HepG2 (cell line): ENCODE data around the gene PPP2R5D. TPM values are rescaled to one million over a fixed set of nuclear protein-coding genes. Genes with fewer than 3 reads are reported as not detected.

Experiments
- ATF7-NPFF ChIP-seq: sonication (generic); formaldehyde crosslinking; IDR thresholded peaks from 2 replicates; pipeline ENCODE4 v1.8.1; 2023; ENCODE audit warnings: mild to moderate bottlenecking, low read depth, missing genetic modification reagents, moderate library complexity
- BCLAF1 ChIP-seq: fragments of 450-650 bp; IDR thresholded peaks from 2 replicates; pipeline ENCODE4 v1.6.1; 2017; ENCODE audit warnings: mild to moderate bottlenecking
- CEBPB ChIP-seq: IDR thresholded peaks from 2 replicates; pipeline ENCODE4 v1.6.1; 2011; ENCODE audit warnings: low read depth, low read length, improper control_type of control experiment, borderline replicate concordance
- CHCHD3 ChIP-seq: sonication (generic); formaldehyde crosslinking; IDR thresholded peaks from 2 replicates; pipeline ENCODE4 v1.8.0; 2022; ENCODE audit warnings: mild to moderate bottlenecking, missing genetic modification reagents, moderate library complexity
- ESRRA ChIP-seq: sonication (generic); formaldehyde crosslinking; IDR thresholded peaks from 2 replicates; pipeline ENCODE4 v1.5.1; 2020; ENCODE audit warnings: mild to moderate bottlenecking, low read depth, missing genetic modification reagents
- FOXK2 ChIP-seq: fragments of 450-650 bp; IDR thresholded peaks from 2 replicates; pipeline ENCODE4 v1.6.1; 2016
- GMEB1 ChIP-seq: sonication (generic); formaldehyde crosslinking; IDR thresholded peaks from 2 replicates; pipeline ENCODE4 v1.5.1; 2020; ENCODE audit warnings: missing genetic modification reagents, mild to moderate bottlenecking, borderline replicate concordance
- KDM3A ChIP-seq: IDR thresholded peaks from 2 replicates; pipeline ENCODE4 v1.6.1; 2018; ENCODE audit warnings: low read depth, missing compliant biosample characterization
- KLF6 ChIP-seq: IDR thresholded peaks from 2 replicates; pipeline ENCODE4 v1.8.0; 2016; ENCODE audit warnings: missing biosample characterization, missing genetic modification reagents
- MAX ChIP-seq: IDR thresholded peaks from 2 replicates; pipeline ENCODE4 v1.6.1; 2012; ENCODE audit warnings: inconsistent platforms
- MEIS2 ChIP-seq: sonication (generic); formaldehyde crosslinking; IDR thresholded peaks from 2 replicates; pipeline ENCODE4 v1.9.0; 2021; ENCODE audit warnings: mild to moderate bottlenecking, missing genetic modification reagents
- NR2F2 ChIP-seq: IDR thresholded peaks from 2 replicates; pipeline ENCODE4 v1.6.1; 2012; ENCODE audit warnings: low read depth, inconsistent platforms, borderline replicate concordance
- PITX1 ChIP-seq: sonication (generic); formaldehyde crosslinking; IDR thresholded peaks from 2 replicates; pipeline ENCODE4 v1.5.1; 2020; ENCODE audit warnings: mild to moderate bottlenecking, missing genetic modification reagents
- RFXAP ChIP-seq: sonication (generic); formaldehyde crosslinking; IDR thresholded peaks from 2 replicates; pipeline ENCODE4 v1.4.0; 2020; ENCODE audit warnings: missing genetic modification reagents, borderline replicate concordance
- SMAD1 ChIP-seq: sonication (generic); formaldehyde crosslinking; IDR thresholded peaks from 2 replicates; pipeline ENCODE4 v1.4.0; 2020; ENCODE audit warnings: missing genetic modification reagents, low read depth, mild to moderate bottlenecking, borderline replicate concordance
- SOX6 ChIP-seq, 2 experiments: fragments of 450-650 bp in 1 of 2; sonication (generic) in 1 of 2; formaldehyde crosslinking in 1 of 2; IDR thresholded peaks; 2 replicates each; pipeline versions ENCODE4 v1.4.0 to v1.6.1; 2017 to 2020; ENCODE audit warnings: antibody characterized with exemption in 1 of 2, mild to moderate bottlenecking in 1 of 2, missing genetic modification reagents in 1 of 2
- TMF1 ChIP-seq: sonication (generic); formaldehyde crosslinking; IDR thresholded peaks from 2 replicates; pipeline ENCODE4 v1.8.1; 2022; ENCODE audit warnings: low read depth, missing genetic modification reagents
- ZBTB8A ChIP-seq: sonication (generic); formaldehyde crosslinking; IDR thresholded peaks from 2 replicates; pipeline ENCODE4 v1.4.0; 2020; ENCODE audit warnings: mild to moderate bottlenecking, low read depth, missing genetic modification reagents, borderline replicate concordance
- ZMYM3 ChIP-seq: sonication (generic); formaldehyde crosslinking; IDR thresholded peaks from 2 replicates; pipeline ENCODE4 v1.5.1; 2020; ENCODE audit warnings: mild to moderate bottlenecking, missing genetic modification reagents
- ZNF280D ChIP-seq: sonication (generic); formaldehyde crosslinking; IDR thresholded peaks from 2 replicates; pipeline ENCODE4 v1.5.1; 2020; ENCODE audit warnings: mild to moderate bottlenecking, missing genetic modification reagents
- ZNF296 ChIP-seq: sonication (generic); formaldehyde crosslinking; conservative IDR thresholded peaks from 2 replicates; pipeline ENCODE4 v1.5.0; 2020; ENCODE audit warnings: mild to moderate bottlenecking, missing genetic modification reagents
- ZNF607 ChIP-seq: sonication (generic); formaldehyde crosslinking; IDR thresholded peaks from 2 replicates; pipeline ENCODE4 v1.5.1; 2020; ENCODE audit warnings: missing genetic modification reagents, mild to moderate bottlenecking, borderline replicate concordance
- ZNF709 ChIP-seq: sonication (generic); formaldehyde crosslinking; IDR thresholded peaks from 2 replicates; pipeline ENCODE4 v1.5.0; 2020; ENCODE audit warnings: mild to moderate bottlenecking, missing genetic modification reagents
- ZNF883 ChIP-seq: sonication (generic); formaldehyde crosslinking; IDR thresholded peaks from 2 replicates; pipeline ENCODE4 v1.5.1; 2020; ENCODE audit warnings: mild to moderate bottlenecking, missing genetic modification reagents; ENCODE audit errors: not compliant biosample characterization
- polyA plus RNA-seq, 8 experiments: library from polyadenylated mRNA; depleted of rRNA in 3 of 8; stranded (reverse) in 7 of 8; unstranded in 1 of 8; fragments of >200 nt; fragmentation: Illumina TruSeq in 4 of 8; extraction: Trizol in 4 of 8; gene quantifications; 2 replicates each; pipeline versions ENCODE4 v1.2.1 to v1.2.3, GENCODE V29; 2011 to 2016; ENCODE audit warnings: low read depth in 4 of 8, missing spikeins in 1 of 8, mixed read lengths in 1 of 8; ENCODE audit not compliant: insufficient read depth in 1 of 8
- total RNA-seq, 5 experiments: library from RNA; depleted of rRNA; stranded (reverse); fragments of >200 nt; fragmentation: Illumina TruSeq; extraction: Trizol; gene quantifications; 2 replicates each; pipeline ENCODE4 v1.2.3, GENCODE V29; 2016; ENCODE audit warnings: low read depth in 1 of 5

PPP2R5D gene
- total and polyA plus RNA-seq, 2 of the 13 experiments (the other 11 are each of a cell fraction or from before 2014, with no cell fraction given): 53.7 to 60.4 TPM

- TF ChIP-seq SOX6 (IDR thresholded peaks at IDR 0.05) (no peak), SOX6 (CRISPR knock-in tag; IDR thresholded peaks at IDR 0.05) (no peak), ZMYM3 (CRISPR knock-in tag) (no peak), KLF6 (CRISPR knock-in tag) (no peak; the same call in 1 of the 2 replicates), ESRRA (no peak; the same call in 1 of the 2 replicates), ZNF709 (CRISPR knock-in tag) (no peak; the same call in 1 of the 2 replicates), NR2F2 (peak; percentile 11; the same call in 1 of the 2 replicates), ZNF296 (peak; percentile 80; the same call in 1 of the 2 replicates), RFXAP (CRISPR knock-in tag) (0 out of 2 replicates have a peak, but pooled peaks have one; percentile 9), MAX (no peak), ZNF607 (CRISPR knock-in tag) (no peak), SMAD1 (CRISPR knock-in tag) (no peak), TMF1 (CRISPR knock-in tag) (no peak), BCLAF1 (no peak), MEIS2 (no peak; the same call in 1 of the 2 replicates), GMEB1 (no peak), ATF7-NPFF (CRISPR knock-in tag) (no peak), FOXK2 (no peak), ZBTB8A (CRISPR knock-in tag) (peak; percentile 36; the same call in 1 of the 2 replicates), CEBPB (no peak), PITX1 (CRISPR knock-in tag) (peak; percentile 14; the same call in 1 of the 2 replicates), ZNF280D (CRISPR knock-in tag) (peak; percentile 65; the same call in 1 of the 2 replicates), CHCHD3 (CRISPR knock-in tag) (no peak), ZNF883 (CRISPR knock-in tag) (no peak), KDM3A (CRISPR knock-in tag) (no peak)
Measured at GRCh38 chr6:42978487-42978838, 5.9 kb upstream of the PPP2R5D start (continued).
